H1 (cell line): ENCODE data around the gene NFE2L2. TPM values are rescaled to one million over a fixed set of nuclear protein-coding genes. Genes with fewer than 3 reads are reported as not detected.

Experiments
- CTCF ChIA-PET: fragments of 300-600 bp; sonication (Branson Sonifier 250); formaldehyde crosslinking; loops from one replicate; lab custom pipeline; 2021; ENCODE audit not compliant: partially characterized antibody; lab: Charles Lee
- POLR2A ChIA-PET: fragments of 300-600 bp; sonication (Branson Sonifier 250); formaldehyde crosslinking; loops from one replicate; lab custom pipeline; 2021; ENCODE audit warnings: inconsistent platforms; ENCODE audit not compliant: partially characterized antibody; lab: Charles Lee
- DNase-seq, 2 experiments: peaks; one replicate each; pipeline versions ENCODE4 v3.0.0 to v3.0.0-alpha.2; 2010 to 2022; ENCODE audit warnings: low spot score in 2 of 2, low read depth in 1 of 2, mixed read lengths in 1 of 2
- FAIRE-seq: peaks from 2 replicates; lab custom pipeline; 2011; peaks lifted over from hg19 to GRCh38; lab: Jason Lieb, UNC
- H2AFZ ChIP-seq: 2 replicates; pipeline ENCODE4 v1.8.1; 2012; ENCODE audit warnings: low read length, inconsistent platforms
- H2AK5ac ChIP-seq: 2 replicates; pipeline ENCODE4 v1.6.1; 2013; ENCODE audit warnings: low read depth, low read length
- H2BK120ac ChIP-seq: replicated peaks from 2 replicates; pipeline ENCODE3; 2013; ENCODE audit warnings: low read depth, low read length, inconsistent platforms
- H2BK12ac ChIP-seq: 2 replicates; pipeline ENCODE4 v1.6.1; 2013; ENCODE audit warnings: low read depth, low read length
- H2BK15ac ChIP-seq: 2 replicates; pipeline ENCODE4 v1.6.1; 2013; ENCODE audit warnings: low read length
- H2BK20ac ChIP-seq: 2 replicates; pipeline ENCODE4 v1.6.1; 2013; ENCODE audit warnings: low read length
- H2BK5ac ChIP-seq: 2 replicates; pipeline ENCODE4 v1.6.1; 2013; ENCODE audit warnings: low read depth, low read length
- H3K14ac ChIP-seq: 2 replicates; pipeline ENCODE4 v1.6.1; 2013; ENCODE audit warnings: inconsistent platforms; ENCODE audit not compliant: insufficient read length
- H3K18ac ChIP-seq: 2 replicates; pipeline ENCODE4 v1.6.1; 2013; ENCODE audit warnings: low read length; ENCODE audit errors: extremely low read depth
- H3K23ac ChIP-seq: 2 replicates; pipeline ENCODE4 v1.6.1; 2013; ENCODE audit warnings: inconsistent platforms; ENCODE audit not compliant: insufficient read length
- H3K23me2 ChIP-seq: 2 replicates; pipeline ENCODE4 v1.6.1; 2013; ENCODE audit warnings: low read depth, low read length
- H3K27ac ChIP-seq: 2 replicates; pipeline ENCODE4 v1.6.1; 2011; ENCODE audit warnings: low read depth, low read length, inconsistent platforms
- H3K27me3 ChIP-seq, 4 experiments: replicated peaks in 1 of 4; 1 replicate in 1 of 4; 2 replicates in 3 of 4; pipeline versions ENCODE4 v1.6.1 to v1.8.1; 2011 to 2013; ENCODE audit warnings: low read length in 3 of 4, mild to moderate bottlenecking in 3 of 4, inconsistent platforms in 2 of 4, mixed read lengths in 2 of 4, moderate library complexity in 1 of 4; ENCODE audit not compliant: control insufficient read depth in 3 of 4, insufficient read depth in 3 of 4; ENCODE audit errors: extremely low read depth in 1 of 4
- H3K36me3 ChIP-seq, 4 experiments: 2 replicates each; pipeline versions ENCODE4 v1.6.1 to v1.8.1; 2011 to 2013; ENCODE audit warnings: mild to moderate bottlenecking in 4 of 4, low read length in 3 of 4, moderate library complexity in 2 of 4, control low read depth in 1 of 4, inconsistent platforms in 1 of 4; ENCODE audit not compliant: insufficient read depth in 4 of 4, control insufficient read depth in 2 of 4
- H3K4ac ChIP-seq: replicated peaks from 2 replicates; pipeline ENCODE3; 2013; ENCODE audit warnings: low read length, low read depth, mixed read lengths, inconsistent platforms; ENCODE audit not compliant: insufficient read length
- H3K4me1 ChIP-seq, 4 experiments: replicated peaks in 1 of 4; 1 replicate in 1 of 4; 2 replicates in 3 of 4; pipeline versions ENCODE4 v1.6.1 to v1.8.1; 2011 to 2013; ENCODE audit warnings: low read length in 3 of 4, inconsistent platforms in 2 of 4, mixed read lengths in 1 of 4; ENCODE audit not compliant: insufficient read depth in 4 of 4, control insufficient read depth in 3 of 4
- H3K4me2 ChIP-seq, 2 experiments: 2 replicates each; pipeline versions ENCODE4 v1.6.1 to v1.8.1; 2011 to 2013; ENCODE audit warnings: low read depth in 2 of 2, low read length in 2 of 2, control low read depth in 1 of 2, inconsistent platforms in 1 of 2, mild to moderate bottlenecking in 1 of 2; ENCODE audit not compliant: insufficient read depth in 1 of 2
- H3K4me3 ChIP-seq, 4 experiments: fragments of 200-600, 300-600 bp in 1 of 4; sonication (generic), shearing (Covaris generic), sonication (Bioruptor Twin) in 1 of 4; 2 replicates each; pipeline versions ENCODE4 v1.5.1 to v1.8.1; 2011 to 2016; ENCODE audit warnings: low read length in 4 of 4, low read depth in 3 of 4, control low read depth in 2 of 4, inconsistent platforms in 2 of 4, mild to moderate bottlenecking in 2 of 4, mixed read lengths in 1 of 4, moderate library complexity in 1 of 4; ENCODE audit not compliant: insufficient read depth in 2 of 4; ENCODE audit errors: extremely low read depth in 1 of 4
- H3K56ac ChIP-seq: replicated peaks from 2 replicates; pipeline ENCODE3; 2013; ENCODE audit warnings: low read depth, mild to moderate bottlenecking, mixed read lengths, low read length, inconsistent platforms; ENCODE audit not compliant: insufficient read length
- H3K79me1 ChIP-seq: 2 replicates; pipeline ENCODE4 v1.6.1; 2013; ENCODE audit warnings: low read depth, low read length, control low read depth
- H3K79me2 ChIP-seq, 2 experiments: 2 replicates each; pipeline versions ENCODE4 v1.6.1 to v1.8.1; 2012 to 2013; ENCODE audit warnings: low read length in 2 of 2, mild to moderate bottlenecking in 2 of 2, inconsistent platforms in 1 of 2; ENCODE audit not compliant: insufficient read depth in 2 of 2, control insufficient read depth in 1 of 2
- H3K9ac ChIP-seq, 4 experiments: replicated peaks in 1 of 4; 1 replicate in 1 of 4; 2 replicates in 3 of 4; pipeline versions ENCODE4 v1.6.1 to v1.8.1; 2011 to 2013; ENCODE audit warnings: low read depth in 3 of 4, low read length in 3 of 4, control low read depth in 2 of 4, mild to moderate bottlenecking in 2 of 4, moderate library complexity in 2 of 4, inconsistent platforms in 1 of 4; ENCODE audit errors: extremely low read depth in 1 of 4
- H3K9me3 ChIP-seq, 2 experiments: 2 replicates each; pipeline versions ENCODE4 v1.6.1 to v1.8.1; 2012 to 2013; ENCODE audit warnings: mild to moderate bottlenecking in 2 of 2, moderate library complexity in 2 of 2, control low read depth in 1 of 2, inconsistent platforms in 1 of 2, low read depth in 1 of 2, low read length in 1 of 2, mixed read lengths in 1 of 2; ENCODE audit not compliant: insufficient read depth in 2 of 2
- H4K20me1 ChIP-seq, 2 experiments: replicated peaks in 1 of 2; 2 replicates each; pipeline versions ENCODE3 to v1.8.1; 2011 to 2013; ENCODE audit warnings: inconsistent platforms in 2 of 2, low read length in 2 of 2, mild to moderate bottlenecking in 1 of 2; ENCODE audit not compliant: insufficient read depth in 2 of 2, control insufficient read depth in 1 of 2
- H4K5ac ChIP-seq: 2 replicates; pipeline ENCODE4 v1.6.1; 2013; ENCODE audit warnings: low read length, low read depth, mixed read lengths, inconsistent platforms; ENCODE audit not compliant: insufficient read length
- H4K8ac ChIP-seq: 2 replicates; pipeline ENCODE4 v1.8.0; 2013; ENCODE audit warnings: mild to moderate bottlenecking, moderate library complexity, low read length, inconsistent platforms; ENCODE audit not compliant: insufficient read depth; ENCODE audit errors: extremely low read depth
- H4K91ac ChIP-seq: replicated peaks from 2 replicates; pipeline ENCODE3; 2013; ENCODE audit warnings: low read length, mixed read lengths, inconsistent platforms; ENCODE audit not compliant: insufficient read length
- BRCA1 ChIP-seq: IDR thresholded peaks from 2 replicates; pipeline ENCODE4 v1.6.1; 2012; ENCODE audit warnings: low read depth, low read length, improper control_type of control experiment
- CBX5 ChIP-seq: fragments of 300-800, 300-1000 bp; sonication (generic); IDR thresholded peaks from 2 replicates; pipeline ENCODE4 v1.7.1; 2016; ENCODE audit warnings: antibody characterized with exemption, low read length, low read depth
- EZH2 ChIP-seq: fragments of 200-600 bp; sonication (generic); IDR thresholded peaks from 2 replicates; pipeline ENCODE4 v1.7.1; 2012; ENCODE audit warnings: low read depth, mild to moderate bottlenecking, moderate library complexity, low read length, inconsistent platforms; ENCODE audit not compliant: severe bottlenecking
- NANOG ChIP-seq: IDR thresholded peaks from 2 replicates; pipeline ENCODE4 v1.6.1; 2011; ENCODE audit warnings: low read length, low read depth, mild to moderate bottlenecking, inconsistent platforms; ENCODE audit not compliant: insufficient read depth, poor library complexity, severe bottlenecking
- NRF1 ChIP-seq: IDR thresholded peaks from 2 replicates; pipeline ENCODE4 v1.6.1; 2011; ENCODE audit warnings: mild to moderate bottlenecking, low read depth, low read length, improper control_type of control experiment
- POLR2A ChIP-seq, 2 experiments: IDR thresholded peaks; 1 replicate in 1 of 2; 2 replicates in 1 of 2; pipeline ENCODE4 v1.6.1; 2011; ENCODE audit warnings: low read depth in 2 of 2, low read length in 2 of 2, mild to moderate bottlenecking in 2 of 2; ENCODE audit errors: control extremely low read depth in 1 of 2
- POU5F1 ChIP-seq: IDR thresholded peaks from 2 replicates; pipeline ENCODE4 v1.6.1; 2011; ENCODE audit warnings: low read depth, mild to moderate bottlenecking, low read length, moderate library complexity
- RNF2 ChIP-seq: fragments of 200-900, 300-1000 bp; sonication (generic); IDR thresholded peaks from 2 replicates; pipeline ENCODE4 v1.7.1; 2016; ENCODE audit warnings: borderline replicate concordance, low read depth, mild to moderate bottlenecking, antibody characterized with exemption, low read length; ENCODE audit not compliant: poor library complexity, severe bottlenecking; ENCODE audit errors: missing control alignments
- TEAD4 ChIP-seq: IDR thresholded peaks from 2 replicates; pipeline ENCODE4 v1.6.1; 2012; ENCODE audit warnings: low read depth, low read length, inconsistent platforms, mixed read lengths
- WGBS, 2 experiments: shearing (Covaris generic) in 1 of 2; methylation state at CpG; one replicate each; pipeline versions ENCODE4 v1.1.6 to v1.1.7; 2013 to 2015; ENCODE audit warnings: low lambda C conversion rate in 2 of 2, mixed read lengths in 2 of 2, inconsistent platforms in 1 of 2, low coverage in 1 of 2, missing lambda C conversion rate in 1 of 2; ENCODE audit not compliant: insufficient replicate concordance in 2 of 2, insufficient coverage in 1 of 2, insufficient read length in 1 of 2; ENCODE audit errors: extremely low coverage in 1 of 2, missing lambda C conversion rate in 1 of 2; 5-methylcytosine and 5-hydroxymethylcytosine counted together
- polyA plus RNA-seq, 7 experiments: library from polyadenylated mRNA; depleted of rRNA in 3 of 7; stranded (reverse) in 5 of 7; unstranded in 2 of 7; fragments of >200 nt in 5 of 7; fragments of 200-250 nt in 2 of 7; gene quantifications; 1 replicate in 5 of 7; 2 replicates in 1 of 7; 4 replicates in 1 of 7; pipeline versions ENCODE4 v1.2.1 to v1.2.3, GENCODE V29; 2011 to 2013; ENCODE audit warnings: missing spikeins in 2 of 7, mixed read lengths in 2 of 7
- total RNA-seq: library from RNA; stranded (reverse); fragmentation: NEBNext Ultra II Directional; extraction: Animal tissue kit (Norgen Biotek cat#: 25700); gene quantifications from 2 replicates; pipeline ENCODE4 v1.2.1, GENCODE V29; 2021

The NFE2L2 gene
- total and polyA plus RNA-seq, 2 of the 8 experiments (the other 6 are each of a cell fraction or from before 2014, with no cell fraction given) = 33.2 to 34.5 TPM

DNA sequence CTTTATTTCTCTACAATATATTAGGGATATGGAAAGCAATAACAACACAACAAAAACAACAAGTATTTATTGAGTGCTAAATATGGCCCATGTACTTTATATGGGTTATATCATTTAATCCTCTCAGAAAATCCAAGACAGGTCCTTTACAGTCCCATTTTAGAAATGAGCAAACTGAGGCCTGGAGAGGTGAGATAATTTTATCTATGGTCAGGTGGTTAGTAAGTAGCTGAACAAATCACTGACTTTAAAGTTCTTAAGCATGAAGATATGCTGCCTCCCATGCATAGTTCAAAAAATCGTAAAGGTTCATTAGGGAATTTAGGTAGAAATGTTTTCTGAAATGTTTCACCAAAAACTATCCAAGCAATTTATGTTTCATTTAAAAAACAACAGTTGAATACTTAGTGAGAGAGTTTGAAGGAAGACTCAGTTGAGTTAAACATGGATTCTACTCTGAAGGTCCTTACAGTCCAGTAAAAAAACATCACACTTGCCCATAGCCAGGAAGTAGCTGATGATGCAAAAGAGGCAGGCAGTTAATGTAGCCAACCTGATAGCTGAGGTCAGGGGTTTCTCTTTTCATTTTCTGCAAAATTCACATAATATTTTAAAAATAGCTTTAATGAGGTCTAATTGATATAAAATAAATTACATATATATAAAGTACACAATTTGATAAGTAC lies 7.6 kb upstream of the NFE2L2 start:
- no peak overlapping the region for H3K56ac ChIP-seq
- no peaks in the 10 kb centered on the region for H3K23me2 ChIP-seq
- DNase-seq (no peak), FAIRE-seq (no peak)
- POLR2A ChIA-PET = interaction anchor here (1.7 to 3.4 kb wide), 3 partner anchors 8 to 17 kb away, joined by 4 to 33 read pairs (median 7); partner anchors contain the start of gene NFE2L2
- no peak overlapping the region for H3K4me2 ChIP-seq
- H2BK20ac ChIP-seq = no peak overlapping the region
- H2BK12ac ChIP-seq = no peak overlapping the region
- no peaks in the 10 kb centered on the region for H3K9me3 ChIP-seq
- no peaks in the 10 kb centered on the region for H3K27me3 ChIP-seq
- H3K79me2 ChIP-seq = no peaks in the 10 kb centered on the region
- no peak overlapping the region for H3K23ac ChIP-seq
- H4K20me1 ChIP-seq = no peaks in the 10 kb centered on the region
- no peak overlapping the region for H2BK120ac ChIP-seq
- no peak overlapping the region for H3K14ac ChIP-seq
- no peak overlapping the region for H3K27ac ChIP-seq
- no peak overlapping the region for H3K18ac ChIP-seq
- no peak overlapping the region for H3K4ac ChIP-seq
- no peak overlapping the region for H2BK5ac ChIP-seq
- no peak overlapping the region for H2BK15ac ChIP-seq
- H4K8ac ChIP-seq = no peak overlapping the region
- no peak overlapping the region for H4K5ac ChIP-seq
- no peak overlapping the region for H3K9ac ChIP-seq
- no peak overlapping the region for H2AFZ ChIP-seq
- CTCF ChIA-PET = interaction anchor here (0.6 to 2.9 kb wide), 7 partner anchors 8 to 107 kb away, joined by 3 to 13 read pairs (median 4); no protein-coding TSS in a partner anchor
- no peak overlapping the region for H3K4me3 ChIP-seq
- H4K91ac ChIP-seq = no peak overlapping the region
- no peaks in the 10 kb centered on the region for H3K36me3 ChIP-seq
- no peaks in the 10 kb centered on the region for H3K4me1 ChIP-seq
- no peaks in the 10 kb centered on the region for H3K79me1 ChIP-seq
- no peak overlapping the region for H2AK5ac ChIP-seq
- WGBS, 2 experiments = 86% methylated on average over 1 of the region's 1 CpG; no CpG with 5 or more reads in 1 of the 2 experiments
- TF ChIP-seq NANOG = no peak
- TF ChIP-seq TEAD4 = no peak
- no peak for TF ChIP-seq NRF1
- no peak for TF ChIP-seq CBX5
- no peak for TF ChIP-seq RNF2
- TF ChIP-seq POLR2A (IDR thresholded peaks at IDR 0.05; ENCODE audit: control extremely low read depth in 1 of 2, low read depth in 2 of 2, low read length in 2 of 2) = no peak
- no peak for TF ChIP-seq POU5F1
- no peak for TF ChIP-seq EZH2
- TF ChIP-seq BRCA1 = no peak
